OCI-LY1 (cell line): ENCODE measurements around the gene STXBP3.

ENCODE experiments used
- H2AFZ ChIP-seq: fragments of 200-600 bp; sonication (generic), shearing (Covaris generic); 2 replicates; pipeline ENCODE4 v1.6.0; 2014; ENCODE audit warnings: antibody characterized with exemption, mild to moderate bottlenecking, low read length
- H3F3A ChIP-seq: fragments of 200-600 bp; sonication (generic), shearing (Covaris generic); 2 replicates; pipeline ENCODE4 v1.6.0; 2014; ENCODE audit warnings: mild to moderate bottlenecking, antibody characterized with exemption, low read length, moderate library complexity; ENCODE audit not compliant: insufficient read depth
- H3K27ac ChIP-seq: fragments of 200-600 bp; sonication (generic); 2 replicates; pipeline ENCODE4 v1.5.1; 2014; ENCODE audit warnings: low read length, mixed run types, mild to moderate bottlenecking, low read depth; ENCODE audit not compliant: poor library complexity, severe bottlenecking
- H3K27me3 ChIP-seq: fragments of 200-600 bp; sonication (generic); 2 replicates; pipeline ENCODE4 v1.6.0; 2014; ENCODE audit warnings: antibody characterized with exemption, mild to moderate bottlenecking, low read length, moderate library complexity; ENCODE audit not compliant: insufficient read depth
- H3K36me3 ChIP-seq: fragments of 200-600 bp; sonication (generic); 2 replicates; pipeline ENCODE4 v1.6.1; 2014; ENCODE audit warnings: mild to moderate bottlenecking, antibody characterized with exemption, low read length, moderate library complexity, mixed read lengths; ENCODE audit not compliant: insufficient read depth
- H3K4me1 ChIP-seq: fragments of 200-600 bp; sonication (generic); 2 replicates; pipeline ENCODE4 v1.5.1; 2014; ENCODE audit warnings: mild to moderate bottlenecking, low read length, moderate library complexity; ENCODE audit not compliant: insufficient read depth, severe bottlenecking
- H3K4me2 ChIP-seq: fragments of 200-600 bp; sonication (generic), shearing (Covaris generic); 2 replicates; pipeline ENCODE4 v1.6.1; 2014; ENCODE audit warnings: low read length
- H3K4me3 ChIP-seq: fragments of 200-600 bp; sonication (generic); 2 replicates; pipeline ENCODE4 v1.5.1; 2014; ENCODE audit warnings: low read length, low read depth, mild to moderate bottlenecking, mixed read lengths; ENCODE audit not compliant: poor library complexity, severe bottlenecking
- H3K79me2 ChIP-seq: fragments of 200-600 bp; shearing (Covaris generic); 2 replicates; pipeline ENCODE4 v1.6.1; 2016; ENCODE audit warnings: mixed run types, low read length, mixed read lengths; ENCODE audit not compliant: insufficient read depth
- H3K9ac ChIP-seq: fragments of 200-600 bp; sonication (generic), shearing (Covaris generic); 2 replicates; pipeline ENCODE4 v1.6.1; 2014; ENCODE audit warnings: mild to moderate bottlenecking, low read length, mixed read lengths
- H3K9me2 ChIP-seq: fragments of 200-600 bp; sonication (generic), shearing (Covaris generic); 2 replicates; pipeline ENCODE4 v1.6.1; 2014; ENCODE audit warnings: low read depth, mild to moderate bottlenecking, low read length, mixed read lengths
- H3K9me3 ChIP-seq: fragments of 200-600 bp; shearing (Covaris generic); 2 replicates; pipeline ENCODE4 v1.6.1; 2014; ENCODE audit warnings: low read length, mixed read lengths
- H4K20me1 ChIP-seq: fragments of 200-600 bp; sonication (generic), shearing (Covaris generic); 2 replicates; pipeline ENCODE4 v1.6.0; 2016; ENCODE audit warnings: mild to moderate bottlenecking, low read length; ENCODE audit not compliant: insufficient read depth
- EZH2 ChIP-seq: fragments of 200-600 bp; sonication (generic), shearing (Covaris generic); IDR thresholded peaks from 2 replicates; pipeline ENCODE4 v1.8.0; 2017; ENCODE audit warnings: borderline replicate concordance, mixed run types, mild to moderate bottlenecking, antibody characterized with exemption, low read length, moderate library complexity, mixed read lengths
- TF ChIP-seq, protein P1 (sequence below): fragments of 200-600 bp; sonication (generic), shearing (Covaris generic); IDR thresholded peaks from 2 replicates; pipeline ENCODE4 v1.5.1; 2017; ENCODE audit warnings: mild to moderate bottlenecking, antibody characterized with exemption, low read length, moderate library complexity, mixed read lengths

The STXBP3 gene

DNA sequence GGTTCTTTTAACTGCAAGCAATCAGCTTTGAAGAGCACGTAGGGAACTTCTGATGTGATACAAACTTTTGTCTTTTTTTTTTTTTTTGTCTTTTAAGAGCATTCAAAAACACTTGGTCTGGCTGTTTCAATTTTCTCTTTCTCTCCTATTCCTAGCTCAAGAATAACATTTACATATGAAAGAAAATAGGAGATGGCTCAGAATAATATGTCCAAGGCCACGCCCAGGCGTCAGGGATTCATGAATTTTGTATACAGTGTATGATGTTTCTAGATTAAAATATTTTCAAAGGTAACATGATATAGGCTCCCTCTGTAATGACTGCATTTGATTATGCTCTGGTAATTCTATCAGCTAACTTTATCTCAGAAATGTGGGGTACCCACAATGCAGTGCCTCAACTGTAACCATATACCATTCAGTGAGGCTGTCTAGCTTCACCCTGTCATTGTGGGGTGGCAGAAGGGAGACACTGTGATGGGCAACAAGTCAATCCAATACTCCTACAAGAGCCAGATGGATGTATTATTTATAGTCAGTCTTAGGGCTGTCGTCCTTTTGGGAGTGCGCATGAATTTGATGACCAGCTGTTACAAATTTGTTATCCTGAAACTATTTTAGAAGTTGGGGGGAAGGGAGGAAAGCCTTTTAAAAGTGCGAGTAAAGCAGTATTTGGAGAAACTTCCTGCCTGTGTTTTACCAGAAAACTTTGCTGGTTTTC lies 111.9 kb downstream of the STXBP3 start:
- H2AFZ ChIP-seq, result no peak overlapping the region
- H4K20me1 ChIP-seq, result no peaks in the 10 kb centered on the region
- H3K4me2 ChIP-seq, result no peak overlapping the region
- H3K27me3 ChIP-seq, result no peaks in the 10 kb centered on the region; the same call in 1 of the 2 replicates
- peaks cover 5% of the 10 kb centered on the region for H3K4me1 ChIP-seq
- no peaks in the 10 kb centered on the region for H3F3A ChIP-seq
- H3K27ac ChIP-seq, result no peak overlapping the region
- H3K79me2 ChIP-seq, result no peaks in the 10 kb centered on the region
- no peaks in the 10 kb centered on the region for H3K9me2 ChIP-seq
- TF ChIP-seq, protein P1, sequence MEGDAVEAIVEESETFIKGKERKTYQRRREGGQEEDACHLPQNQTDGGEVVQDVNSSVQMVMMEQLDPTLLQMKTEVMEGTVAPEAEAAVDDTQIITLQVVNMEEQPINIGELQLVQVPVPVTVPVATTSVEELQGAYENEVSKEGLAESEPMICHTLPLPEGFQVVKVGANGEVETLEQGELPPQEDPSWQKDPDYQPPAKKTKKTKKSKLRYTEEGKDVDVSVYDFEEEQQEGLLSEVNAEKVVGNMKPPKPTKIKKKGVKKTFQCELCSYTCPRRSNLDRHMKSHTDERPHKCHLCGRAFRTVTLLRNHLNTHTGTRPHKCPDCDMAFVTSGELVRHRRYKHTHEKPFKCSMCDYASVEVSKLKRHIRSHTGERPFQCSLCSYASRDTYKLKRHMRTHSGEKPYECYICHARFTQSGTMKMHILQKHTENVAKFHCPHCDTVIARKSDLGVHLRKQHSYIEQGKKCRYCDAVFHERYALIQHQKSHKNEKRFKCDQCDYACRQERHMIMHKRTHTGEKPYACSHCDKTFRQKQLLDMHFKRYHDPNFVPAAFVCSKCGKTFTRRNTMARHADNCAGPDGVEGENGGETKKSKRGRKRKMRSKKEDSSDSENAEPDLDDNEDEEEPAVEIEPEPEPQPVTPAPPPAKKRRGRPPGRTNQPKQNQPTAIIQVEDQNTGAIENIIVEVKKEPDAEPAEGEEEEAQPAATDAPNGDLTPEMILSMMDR, result no peak
- TF ChIP-seq EZH2, result no peak
- H3K36me3 ChIP-seq, result no peaks in the 10 kb centered on the region
- H3K9me3 ChIP-seq, result no peaks in the 10 kb centered on the region
- H3K9ac ChIP-seq, result no peak overlapping the region
- H3K4me3 ChIP-seq, result no peak overlapping the region
